NB4 (cell line): ENCODE measurements around the gene NIPAL4.
"Not testable (repeated sequence)": the region's sequence is repeated elsewhere in the genome, so short reads cannot be mapped to it uniquely, and the experiment has no call there.

Experiments
- DNase-seq: peaks from one replicate; pipeline ENCODE4 v3.0.0; 2010; ENCODE audit warnings: low read depth
- H3K4me3 ChIP-seq: one replicate; pipeline ENCODE4 v1.5.1; 2011; ENCODE audit warnings: mild to moderate bottlenecking, low read depth, low read length, moderate library complexity
- MYC ChIP-seq: IDR thresholded peaks from 2 replicates; pipeline ENCODE4 v1.6.1; 2011; ENCODE audit warnings: low read depth, low read length
- POLR2A ChIP-seq: IDR thresholded peaks from 2 replicates; pipeline ENCODE4 v1.6.1; 2011; ENCODE audit warnings: mild to moderate bottlenecking; ENCODE audit not compliant: insufficient read length; ENCODE audit errors: extremely low read depth
- TF ChIP-seq, protein P1 (sequence below): IDR thresholded peaks from one replicate; pipeline ENCODE4 v1.5.1; 2012; ENCODE audit warnings: low read depth, low read length
- TF ChIP-seq, protein P2 (sequence below): IDR thresholded peaks from 2 replicates; pipeline ENCODE4 v1.6.1; 2011; ENCODE audit warnings: low read depth, low read length

The NIPAL4 gene

GRCh38 chr5:157459715-157460599 is at the start of gene NIPAL4:
NIPAL4 (plus strand) TSS chr5:157460213; CDS start chr5:157460321, 108 bp downstream.
- no peak for TF ChIP-seq MYC
- TF ChIP-seq, protein P1, sequence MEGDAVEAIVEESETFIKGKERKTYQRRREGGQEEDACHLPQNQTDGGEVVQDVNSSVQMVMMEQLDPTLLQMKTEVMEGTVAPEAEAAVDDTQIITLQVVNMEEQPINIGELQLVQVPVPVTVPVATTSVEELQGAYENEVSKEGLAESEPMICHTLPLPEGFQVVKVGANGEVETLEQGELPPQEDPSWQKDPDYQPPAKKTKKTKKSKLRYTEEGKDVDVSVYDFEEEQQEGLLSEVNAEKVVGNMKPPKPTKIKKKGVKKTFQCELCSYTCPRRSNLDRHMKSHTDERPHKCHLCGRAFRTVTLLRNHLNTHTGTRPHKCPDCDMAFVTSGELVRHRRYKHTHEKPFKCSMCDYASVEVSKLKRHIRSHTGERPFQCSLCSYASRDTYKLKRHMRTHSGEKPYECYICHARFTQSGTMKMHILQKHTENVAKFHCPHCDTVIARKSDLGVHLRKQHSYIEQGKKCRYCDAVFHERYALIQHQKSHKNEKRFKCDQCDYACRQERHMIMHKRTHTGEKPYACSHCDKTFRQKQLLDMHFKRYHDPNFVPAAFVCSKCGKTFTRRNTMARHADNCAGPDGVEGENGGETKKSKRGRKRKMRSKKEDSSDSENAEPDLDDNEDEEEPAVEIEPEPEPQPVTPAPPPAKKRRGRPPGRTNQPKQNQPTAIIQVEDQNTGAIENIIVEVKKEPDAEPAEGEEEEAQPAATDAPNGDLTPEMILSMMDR, result no peak
- TF ChIP-seq, protein P2, sequence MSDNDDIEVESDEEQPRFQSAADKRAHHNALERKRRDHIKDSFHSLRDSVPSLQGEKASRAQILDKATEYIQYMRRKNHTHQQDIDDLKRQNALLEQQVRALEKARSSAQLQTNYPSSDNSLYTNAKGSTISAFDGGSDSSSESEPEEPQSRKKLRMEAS, result no peak
- no peak for TF ChIP-seq POLR2A
- H3K4me3 ChIP-seq, result no peak within 1 kb of the TSS
- DNase-seq, result peak; percentile 34

DNA sequence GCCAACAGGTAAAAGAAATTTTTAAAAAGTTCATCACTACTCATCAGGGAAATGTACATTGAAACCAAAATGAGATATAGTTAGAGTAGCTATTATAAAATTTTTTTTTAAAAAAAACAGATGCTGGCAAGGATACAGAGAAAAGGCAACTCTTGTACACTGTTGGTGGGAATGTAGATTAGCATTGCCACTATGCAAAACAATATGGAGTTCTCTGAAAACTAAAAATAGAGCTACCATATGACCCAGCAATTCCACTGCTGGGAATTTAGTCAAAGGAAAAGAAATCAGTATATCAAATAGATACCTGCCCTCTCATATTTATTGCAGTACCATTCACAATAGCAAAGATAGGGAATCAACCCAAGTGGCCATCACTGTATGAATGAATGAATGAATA is 44.2 kb upstream of the NIPAL4 start:
- H3K4me3 ChIP-seq, result no peak overlapping the region
- no peak for TF ChIP-seq MYC
- TF ChIP-seq, protein P2, result no peak
- TF ChIP-seq POLR2A, result no peak
- TF ChIP-seq, protein P1, result no peak
- no peak for DNase-seq

- not testable (repeated sequence) for H3K4me3 ChIP-seq, DNase-seq
These were observed 40.5 kb upstream of the NIPAL4 start for GRCh38 chr5:157419521-157419920.

GRCh38 chr5:157429920-157430319 is 30.1 kb upstream of the NIPAL4 start:
- not testable (repeated sequence) for H3K4me3 ChIP-seq, DNase-seq

DNA sequence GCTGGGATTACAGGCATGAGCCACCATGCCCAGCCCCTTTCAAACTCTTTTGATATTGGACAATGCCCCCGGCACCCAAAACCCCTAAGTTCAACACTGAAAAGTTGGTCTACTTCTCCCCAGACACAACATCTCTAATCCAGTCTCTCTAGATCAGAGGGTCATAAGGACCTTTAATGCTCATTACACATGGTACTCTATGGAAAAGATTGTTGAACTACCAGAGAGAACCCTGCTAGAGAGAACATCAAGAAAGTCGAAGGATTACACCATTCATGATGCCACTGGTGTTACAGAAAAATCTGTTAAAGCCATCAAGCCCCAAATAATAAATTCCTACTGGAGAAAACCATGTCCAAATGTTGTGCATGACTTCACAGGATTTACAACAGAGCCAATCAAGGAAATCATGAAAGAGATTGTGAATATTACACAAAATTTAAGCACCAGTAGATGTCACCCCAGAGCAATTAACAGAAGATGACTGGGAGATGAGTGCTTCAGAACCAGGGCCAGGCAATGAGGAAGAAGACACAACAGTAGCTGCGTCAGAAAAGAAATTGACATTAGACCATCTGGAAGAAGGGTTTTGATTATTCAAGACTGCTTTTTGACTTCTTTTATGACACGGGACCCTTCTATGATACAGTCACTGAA is 28.3 kb upstream of the NIPAL4 start:
- peak; percentile 61 for DNase-seq
- TF ChIP-seq, protein P1, result peak; percentile 35
- TF ChIP-seq, protein P2, result no peak
- H3K4me3 ChIP-seq, result no peak overlapping the region

- DNase-seq, result no peak
- H3K4me3 ChIP-seq, result no peak overlapping the region
- TF ChIP-seq, protein P1, result no peak
These were observed 25.9 kb upstream of the NIPAL4 start for GRCh38 chr5:157434096-157434495.

DNA sequence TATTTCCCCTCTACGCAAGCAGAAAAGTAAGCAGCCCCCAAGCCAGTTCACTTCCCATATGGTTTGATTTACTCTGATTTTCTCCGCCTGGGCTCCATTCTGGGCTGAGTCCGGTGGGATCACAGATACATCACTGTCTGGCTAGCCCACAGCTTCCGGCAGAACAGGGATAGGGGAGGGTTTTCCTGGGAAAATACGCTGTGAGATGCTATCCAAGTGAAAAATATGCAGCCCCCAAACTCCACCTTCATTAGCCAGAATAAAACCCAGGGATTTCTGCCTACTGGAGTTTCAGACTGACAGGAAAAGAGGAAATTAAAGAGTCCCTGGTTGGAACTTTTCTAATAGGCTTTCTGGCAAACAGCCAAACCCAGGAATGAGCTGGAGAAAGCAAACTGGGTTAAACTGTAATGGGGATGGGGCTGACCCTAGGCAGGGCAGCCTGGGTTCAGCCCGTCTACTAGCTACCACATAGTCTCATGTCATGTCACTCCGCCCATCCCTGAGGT is 16.9 kb upstream of the NIPAL4 start:
- H3K4me3 ChIP-seq, result no peak overlapping the region
- no peak for TF ChIP-seq MYC
- TF ChIP-seq, protein P1, result no peak
- no peak for TF ChIP-seq POLR2A
- TF ChIP-seq, protein P2, result no peak
- no peak for DNase-seq
